Measurements from ENCODE around the gene CLPTM1.

The CLPTM1 gene

DNA sequence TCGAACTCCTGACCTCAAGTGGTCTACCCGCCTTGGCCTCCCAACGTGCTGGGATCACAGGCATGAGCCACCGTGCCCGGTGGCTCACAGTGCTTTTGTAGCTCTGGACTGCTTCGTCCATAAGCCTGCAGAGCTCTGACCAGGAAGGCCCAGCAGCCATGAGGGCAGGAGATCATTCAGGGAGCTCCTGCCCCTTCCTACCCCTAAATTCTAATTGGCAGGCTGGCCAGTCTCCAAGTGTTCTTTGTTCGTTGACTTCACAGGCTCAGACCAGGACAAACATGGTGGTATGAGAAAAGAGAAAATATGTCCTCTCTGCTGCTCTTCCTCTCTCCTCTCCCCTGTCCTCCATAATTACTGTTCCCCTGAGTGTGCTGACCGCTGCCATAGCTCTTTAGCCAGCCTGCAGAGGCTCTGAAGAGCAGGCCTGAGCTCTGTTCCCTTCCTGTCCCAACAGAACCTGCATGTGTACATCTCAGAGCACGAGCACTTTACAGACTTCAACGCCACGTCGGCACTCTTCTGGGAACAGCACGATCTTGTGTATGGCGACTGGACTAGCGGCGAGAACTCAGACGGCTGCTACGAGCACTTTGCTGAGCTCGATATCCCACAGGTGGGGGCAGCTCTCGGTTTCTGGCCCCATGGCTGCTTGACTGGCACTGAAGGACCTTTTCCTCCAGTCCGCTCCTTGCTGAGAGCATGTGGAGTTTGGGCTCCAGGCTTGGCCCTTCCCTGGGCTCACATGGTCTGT lies 19.0 kb downstream of the CLPTM1 start:
- TF ChIP-seq, protein P1, sequence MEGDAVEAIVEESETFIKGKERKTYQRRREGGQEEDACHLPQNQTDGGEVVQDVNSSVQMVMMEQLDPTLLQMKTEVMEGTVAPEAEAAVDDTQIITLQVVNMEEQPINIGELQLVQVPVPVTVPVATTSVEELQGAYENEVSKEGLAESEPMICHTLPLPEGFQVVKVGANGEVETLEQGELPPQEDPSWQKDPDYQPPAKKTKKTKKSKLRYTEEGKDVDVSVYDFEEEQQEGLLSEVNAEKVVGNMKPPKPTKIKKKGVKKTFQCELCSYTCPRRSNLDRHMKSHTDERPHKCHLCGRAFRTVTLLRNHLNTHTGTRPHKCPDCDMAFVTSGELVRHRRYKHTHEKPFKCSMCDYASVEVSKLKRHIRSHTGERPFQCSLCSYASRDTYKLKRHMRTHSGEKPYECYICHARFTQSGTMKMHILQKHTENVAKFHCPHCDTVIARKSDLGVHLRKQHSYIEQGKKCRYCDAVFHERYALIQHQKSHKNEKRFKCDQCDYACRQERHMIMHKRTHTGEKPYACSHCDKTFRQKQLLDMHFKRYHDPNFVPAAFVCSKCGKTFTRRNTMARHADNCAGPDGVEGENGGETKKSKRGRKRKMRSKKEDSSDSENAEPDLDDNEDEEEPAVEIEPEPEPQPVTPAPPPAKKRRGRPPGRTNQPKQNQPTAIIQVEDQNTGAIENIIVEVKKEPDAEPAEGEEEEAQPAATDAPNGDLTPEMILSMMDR (IDR thresholded peaks at IDR 0.05): no peak
- TF ChIP-seq ZFX (IDR thresholded peaks at IDR 0.05; ENCODE audit: borderline replicate concordance): no peak
- no peak overlapping the region for H3K27ac ChIP-seq

GRCh38 chr19:44974857-44975256 lies 19.7 kb downstream of the CLPTM1 start:
- no peak overlapping the region for H3K27ac ChIP-seq
- TF ChIP-seq, protein P1 (IDR thresholded peaks at IDR 0.05): no peak
- TF ChIP-seq ZFX (IDR thresholded peaks at IDR 0.05; ENCODE audit: borderline replicate concordance): no peak

GRCh38 chr19:44975444-44975843 lies 20.3 kb downstream of the CLPTM1 start:
- TF ChIP-seq, protein P1 (IDR thresholded peaks at IDR 0.05): no peak
- TF ChIP-seq ZFX (IDR thresholded peaks at IDR 0.05; ENCODE audit: borderline replicate concordance): no peak
- no peak overlapping the region for H3K27ac ChIP-seq

- TF ChIP-seq, protein P1 (IDR thresholded peaks at IDR 0.05): no peak
- TF ChIP-seq ZFX (IDR thresholded peaks at IDR 0.05; ENCODE audit: borderline replicate concordance): no peak
- H3K27ac ChIP-seq: no peak overlapping the region
Measured at GRCh38 chr19:44984005-44984404, 28.8 kb downstream of the CLPTM1 start.

DNA sequence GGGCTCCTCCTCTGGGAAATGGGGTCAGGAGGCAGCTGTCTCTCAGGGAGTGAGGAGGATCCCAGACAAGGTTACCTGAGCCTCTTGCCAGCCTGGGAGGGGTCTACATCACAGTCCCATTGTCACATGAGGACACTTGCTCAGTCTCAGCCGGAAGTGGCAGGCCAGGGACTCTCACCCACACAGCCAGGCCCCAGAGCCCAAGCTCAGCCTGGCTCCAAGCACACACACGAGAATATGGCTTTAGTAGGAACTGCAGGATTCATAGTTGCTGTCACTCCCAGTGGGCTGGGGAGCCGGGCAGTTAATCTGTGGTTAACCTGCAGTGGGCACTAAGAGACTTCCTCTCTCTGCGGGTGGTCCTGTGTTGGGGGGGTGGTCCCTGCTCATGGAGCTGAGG lies 30.3 kb downstream of the CLPTM1 start:
- TF ChIP-seq, protein P1 (IDR thresholded peaks at IDR 0.05): no peak
- no peak for TF ChIP-seq ZFX (IDR thresholded peaks at IDR 0.05; ENCODE audit: borderline replicate concordance)
- H3K27ac ChIP-seq: no peak overlapping the region

DNA sequence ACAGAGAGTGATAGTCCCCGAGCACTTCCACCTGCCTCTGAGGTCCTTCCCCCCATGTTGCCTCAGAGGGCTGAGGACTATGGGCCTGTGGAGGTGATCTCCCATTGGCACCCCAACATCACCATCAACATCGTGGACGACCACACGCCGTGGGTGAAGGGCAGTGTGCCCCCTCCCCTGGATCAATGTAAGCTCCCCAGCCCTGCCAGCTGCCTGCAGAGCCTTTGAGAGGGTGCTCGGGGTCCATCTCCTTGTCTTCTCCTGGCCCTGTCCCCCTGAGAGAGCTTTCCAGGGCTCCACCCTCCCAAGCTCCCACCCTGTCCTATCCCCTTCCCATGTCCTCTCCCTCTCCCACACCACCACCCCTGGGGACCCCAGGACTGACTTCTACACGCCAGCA lies 31.2 kb downstream of the CLPTM1 start:
- no peak overlapping the region for H3K27ac ChIP-seq
- no peak for TF ChIP-seq ZFX (IDR thresholded peaks at IDR 0.05; ENCODE audit: borderline replicate concordance)
- TF ChIP-seq, protein P1 (IDR thresholded peaks at IDR 0.05): no peak

GRCh38 chr19:44987148-44987675 lies 32.0 kb downstream of the CLPTM1 start:
- H3K27ac ChIP-seq: no peak overlapping the region
- no peak for TF ChIP-seq ZFX (IDR thresholded peaks at IDR 0.05; ENCODE audit: borderline replicate concordance)
- TF ChIP-seq, protein P1 (IDR thresholded peaks at IDR 0.05): no peak
